ENCODE measurements around the gene SENP2. TPM values are rescaled to one million over a fixed set of nuclear protein-coding genes. Genes with fewer than 3 reads are reported as not detected.

The SENP2 gene
- total and polyA plus RNA-seq, 2 experiments from 2014 or later = 29.2 to 80.3 TPM

GRCh38 chr3:185677146-185677829 lies 91.2 kb downstream of the SENP2 start:
- Mint-ChIP-seq H3K4me1 (peaks cover 3% of the 10 kb centered on the region; the same call in 1 of the 3 replicates), H3K4me3 (no peak overlapping the region), H3K27me3 (ENCODE audit: insufficient read depth, low read depth, poor library complexity) (peaks cover 7% of the 10 kb centered on the region), H3K36me3 (ENCODE audit: low read depth) (peaks cover 59% of the 10 kb centered on the region), H3K27ac (no peak overlapping the region), H3K9me3 (no peaks in the 10 kb centered on the region)
- H3K27me3 ChIP-seq (ENCODE audit: insufficient read depth) = no peaks in the 10 kb centered on the region
- no peak overlapping the region for H2AFZ ChIP-seq
- H3K27ac ChIP-seq (ENCODE audit: low read depth) = no peak overlapping the region
- peaks cover 27% of the 10 kb centered on the region for H3K36me3 ChIP-seq (ENCODE audit: insufficient read depth)
- ATAC-seq (peak; percentile 97), DNase-seq (ENCODE audit: low spot score) (peak; percentile 91)
- no peaks in the 10 kb centered on the region for H3K4me1 ChIP-seq (ENCODE audit: insufficient read depth)
- no peak overlapping the region for H3K4me2 ChIP-seq
- H3K4me3 ChIP-seq = no peak overlapping the region
- H4K20me1 ChIP-seq (replicated peaks; ENCODE audit: insufficient read depth) = no peaks in the 10 kb centered on the region; the same call in 1 of the 2 replicates
- no peaks in the 10 kb centered on the region for H3F3A ChIP-seq (replicated peaks; ENCODE audit: low read depth)
- H3K79me2 ChIP-seq (replicated peaks; ENCODE audit: insufficient read depth) = peaks cover 2% of the 10 kb centered on the region; the same call in 1 of the 2 replicates
- no peaks in the 10 kb centered on the region for H3K9me2 ChIP-seq (ENCODE audit: insufficient read depth)
- no peak for TF ChIP-seq POLR2AphosphoS5 (IDR thresholded peaks at IDR 0.05; ENCODE audit: low read depth)
- TF ChIP-seq NANOG (IDR thresholded peaks at IDR 0.05; ENCODE audit: borderline replicate concordance) = no peak
- TF ChIP-seq ZNF331 (CRISPR knock-in tag; IDR thresholded peaks at IDR 0.05; ENCODE audit: low read depth) = no peak
- no peak for TF ChIP-seq REST (IDR thresholded peaks at IDR 0.05; ENCODE audit: unreplicated experiment)
- no peak for TF ChIP-seq EZH2 (IDR thresholded peaks at IDR 0.05; ENCODE audit: low read depth, unreplicated experiment)
- TF ChIP-seq ETS1 (IDR thresholded peaks at IDR 0.05) = no peak
- peak; percentile 73 to 77 for TF ChIP-seq CTCF (conservative IDR thresholded peaks at IDR 0.05; ENCODE audit: low read depth in 2 of 2)
- TF ChIP-seq CREB1 (CRISPR knock-in tag; IDR thresholded peaks at IDR 0.05; ENCODE audit: low read depth) = no peak

Data from GM23338 (cell line).